HG03432 (cell line): ENCODE results near the gene SPATA25.
"Not testable (repeated sequence)": the region's sequence is repeated elsewhere in the genome, so short reads cannot be mapped to it uniquely, and the experiment has no call there.

ENCODE experiments used
- ATAC-seq: cut with Tn5 transposase; IDR thresholded peaks from one replicate; pipeline ENCODE4 v1.9.1; 2021; ENCODE audit warnings: mild to moderate bottlenecking, moderate library complexity; ENCODE audit not compliant: unreplicated experiment

SPATA25 gene

GRCh38 chr20:45917790-45918141, 30.3 kb upstream of the SPATA25 start:
- no peak for ATAC-seq

- no peak for ATAC-seq
These were observed 25.7 kb upstream of the SPATA25 start for GRCh38 chr20:45913116-45913515.

GRCh38 chr20:45912344-45912682, 24.9 kb upstream of the SPATA25 start:
- no peak for ATAC-seq

- ATAC-seq = no peak
These were observed 24.3 kb upstream of the SPATA25 start, which contains the start of gene PLTP for GRCh38 chr20:45911486-45912343. TSS of gene PLTP (minus strand) at chr20:45912155. CDS start at chr20:45911452, 703 bp downstream.

- ATAC-seq = peak; percentile 89
These were observed 23.5 kb upstream of the SPATA25 start for GRCh38 chr20:45910670-45911485.

- ATAC-seq = no peak
These were observed 22.6 kb upstream of the SPATA25 start for GRCh38 chr20:45909817-45910669.

GRCh38 chr20:45909336-45909808, 21.9 kb upstream of the SPATA25 start:
- no peak for ATAC-seq

GRCh38 chr20:45908084-45908483, 20.7 kb upstream of the SPATA25 start:
- ATAC-seq = no peak

- no peak for ATAC-seq
These were observed 20.0 kb upstream of the SPATA25 start for GRCh38 chr20:45907219-45907948.

- no peak for ATAC-seq
These were observed 18.2 kb upstream of the SPATA25 start for GRCh38 chr20:45905505-45906079.

GRCh38 chr20:45904583-45905504, 17.4 kb upstream of the SPATA25 start:
- no peak for ATAC-seq

GRCh38 chr20:45902199-45902701, 14.8 kb upstream of the SPATA25 start:
- no peak for ATAC-seq

GRCh38 chr20:45901332-45901731, 13.9 kb upstream of the SPATA25 start:
- ATAC-seq = not testable (repeated sequence)

GRCh38 chr20:45899046-45899835, 11.8 kb upstream of the SPATA25 start:
- ATAC-seq = no peak

- ATAC-seq = no peak
These were observed 10.9 kb upstream of the SPATA25 start for GRCh38 chr20:45898285-45898684.

GRCh38 chr20:45897692-45898091, 10.3 kb upstream of the SPATA25 start:
- no peak for ATAC-seq

GRCh38 chr20:45897289-45897688, 9.9 kb upstream of the SPATA25 start:
- no peak for ATAC-seq

- ATAC-seq = no peak
These were observed 9.3 kb upstream of the SPATA25 start for GRCh38 chr20:45896641-45897161.
